ENCODE results near the gene YPEL4.

YPEL4 gene

GRCh38 chr11:57630171-57630570 is 19.5 kb downstream of the YPEL4 start:
- DNase-seq = no peak

DNA sequence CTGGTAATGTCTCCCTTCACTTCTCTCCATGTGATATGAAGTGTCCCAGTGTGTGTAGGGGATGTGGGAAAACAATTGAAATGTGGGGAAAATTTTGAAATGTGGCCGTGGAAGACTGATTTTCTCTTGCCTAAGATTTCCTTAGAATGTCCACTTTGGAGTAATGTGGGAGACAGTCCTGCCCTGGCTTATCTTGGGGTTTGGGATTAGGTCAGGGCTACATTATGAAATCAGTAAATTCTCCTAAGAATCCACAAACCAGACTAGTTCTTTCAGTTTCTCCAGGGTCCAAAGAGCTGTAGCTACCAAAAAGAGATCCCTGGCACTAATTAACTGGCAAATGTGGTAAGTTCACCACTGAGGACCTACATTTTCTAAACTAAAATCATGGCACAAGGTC is 22.8 kb downstream of the YPEL4 start:
- DNase-seq = no peak

DNA sequence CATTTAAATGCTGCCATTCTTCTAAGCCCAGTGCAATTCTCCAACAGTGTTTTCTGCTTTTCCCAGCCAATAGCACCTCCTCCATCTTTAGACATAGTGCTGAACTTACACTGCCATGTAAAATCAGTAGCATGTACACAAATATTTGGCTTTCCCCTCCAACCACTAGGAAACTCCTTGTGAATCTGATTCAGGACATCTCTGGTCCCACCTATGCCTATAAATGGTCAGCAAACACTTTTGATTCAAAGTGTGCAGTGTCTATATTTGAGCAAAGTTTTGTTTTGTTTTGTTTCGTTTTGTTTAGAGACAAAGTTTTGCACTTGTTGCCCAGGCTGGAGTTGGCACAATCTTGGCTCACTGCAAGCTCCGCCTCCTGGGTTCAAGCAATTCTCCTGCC is 24.8 kb downstream of the YPEL4 start:
- DNase-seq = no peak

GRCh38 chr11:57622263-57622662 is 27.4 kb downstream of the YPEL4 start:
- DNase-seq = no peak

- DNase-seq = no peak
These were observed 29.2 kb downstream of the YPEL4 start for GRCh38 chr11:57620467-57620866.

DNA sequence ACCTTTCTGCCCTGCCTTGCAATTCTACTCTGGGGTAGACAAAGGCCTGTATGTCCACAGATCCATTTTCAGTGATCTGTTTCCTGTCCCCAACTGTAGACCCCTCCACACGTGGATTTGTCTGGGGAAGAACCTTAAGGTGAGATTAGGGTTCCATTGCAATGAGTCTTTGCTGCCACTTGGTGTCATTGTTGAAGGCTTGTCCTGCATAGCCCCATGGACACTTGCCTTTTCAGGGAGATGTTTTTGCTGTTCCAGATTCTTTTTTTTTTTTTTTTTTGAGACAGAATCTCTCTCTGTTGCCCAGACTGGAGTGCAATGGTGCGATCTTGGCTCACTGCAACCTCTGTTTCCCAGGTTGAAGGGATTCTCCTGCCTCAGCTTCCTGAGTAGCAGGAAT is 30.4 kb downstream of the YPEL4 start:
- DNase-seq = no peak

- DNase-seq = no peak
These were observed 31.3 kb downstream of the YPEL4 start for GRCh38 chr11:57618438-57618837.

DNA sequence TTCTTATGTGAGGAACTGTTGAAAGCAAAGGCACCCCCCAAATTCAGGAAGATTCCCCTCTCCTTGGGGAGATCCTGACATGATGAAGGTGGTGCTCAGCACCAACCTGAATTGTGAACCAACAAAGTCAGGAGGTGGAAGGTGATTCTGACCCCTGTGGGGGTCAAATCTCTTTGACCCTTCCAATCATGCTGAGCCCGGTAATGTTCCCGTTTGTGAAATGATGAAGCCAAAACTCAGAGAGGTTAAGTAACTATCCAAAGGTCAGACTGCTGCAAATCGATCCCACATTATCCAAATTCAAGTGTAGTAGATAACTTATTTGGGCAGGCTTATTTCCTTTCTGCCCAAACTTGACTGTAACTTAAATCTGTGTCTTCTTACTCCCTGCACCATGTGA is 33.1 kb downstream of the YPEL4 start:
- DNase-seq = no peak

GRCh38 chr11:57615308-57615707 is 34.4 kb downstream of the YPEL4 start:
- no peak for DNase-seq

GRCh38 chr11:57614234-57614772 is 35.4 kb downstream of the YPEL4 start:
- no peak for DNase-seq

DNA sequence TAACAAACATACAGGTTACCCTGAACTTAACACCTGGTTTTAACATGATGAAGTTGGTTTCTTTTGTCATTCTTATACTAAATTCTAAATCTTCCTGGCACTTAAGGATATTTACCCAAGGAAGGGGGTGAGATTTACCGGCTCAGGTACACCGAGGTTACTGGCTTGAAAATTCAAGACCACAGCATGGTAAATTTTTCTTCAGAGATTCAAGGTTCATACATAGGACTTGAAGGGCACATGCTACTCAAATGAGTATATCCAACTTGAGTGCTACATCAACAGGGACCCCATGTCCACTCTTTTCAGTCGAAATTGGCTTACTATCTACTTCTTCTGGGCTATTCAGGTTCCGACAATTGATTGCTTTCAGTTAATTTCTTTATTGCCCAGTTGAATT is 39.5 kb downstream of the YPEL4 start:
- DNase-seq = no peak

DNA sequence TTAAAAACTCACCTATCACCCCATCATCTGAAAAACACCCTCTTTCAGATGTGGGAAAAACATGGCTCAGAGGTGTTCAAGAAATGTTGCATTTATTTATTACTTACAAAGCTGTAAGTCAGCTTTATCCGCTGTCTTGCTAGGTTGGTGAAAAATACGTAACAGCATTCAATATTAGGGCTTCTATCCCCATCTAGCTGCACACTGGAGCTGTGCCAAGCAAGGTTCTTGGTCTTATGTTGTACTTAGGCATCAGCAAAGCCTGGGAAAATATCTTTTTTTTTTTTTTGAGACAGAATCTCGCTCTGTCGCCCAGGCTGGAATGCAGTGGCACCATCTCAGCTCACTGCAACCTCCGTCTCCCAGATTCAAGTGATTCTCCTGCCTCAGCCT is 44.7 kb downstream of the YPEL4 start:
- DNase-seq = no peak

- DNase-seq = no peak
These were observed 45.2 kb downstream of the YPEL4 start for GRCh38 chr11:57604296-57605027.

- no peak for DNase-seq
These were observed 48.4 kb downstream of the YPEL4 start for GRCh38 chr11:57601297-57601696.

GRCh38 chr11:57599381-57599780 is 50.3 kb downstream of the YPEL4 start:
- DNase-seq = no peak

DNA sequence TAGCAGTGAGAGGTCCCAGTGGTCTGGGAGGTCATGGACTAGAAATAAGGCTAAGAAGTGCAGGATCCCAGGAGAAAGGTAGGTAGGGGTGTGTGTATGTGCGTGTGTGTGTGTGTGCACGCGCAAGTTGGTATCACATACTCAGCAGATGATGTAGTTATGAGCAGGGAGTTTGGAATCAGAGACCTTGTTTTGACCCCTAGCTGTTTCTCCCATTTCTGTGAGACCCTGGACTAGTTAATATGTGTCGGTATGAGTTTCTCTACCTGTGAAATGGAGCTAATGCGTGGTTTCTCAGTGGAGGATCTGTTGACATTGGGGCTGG is 50.9 kb downstream of the YPEL4 start:
- DNase-seq = no peak

GRCh38 chr11:57597916-57598830 is 51.5 kb downstream of the YPEL4 start:
- DNase-seq = no peak

DNA sequence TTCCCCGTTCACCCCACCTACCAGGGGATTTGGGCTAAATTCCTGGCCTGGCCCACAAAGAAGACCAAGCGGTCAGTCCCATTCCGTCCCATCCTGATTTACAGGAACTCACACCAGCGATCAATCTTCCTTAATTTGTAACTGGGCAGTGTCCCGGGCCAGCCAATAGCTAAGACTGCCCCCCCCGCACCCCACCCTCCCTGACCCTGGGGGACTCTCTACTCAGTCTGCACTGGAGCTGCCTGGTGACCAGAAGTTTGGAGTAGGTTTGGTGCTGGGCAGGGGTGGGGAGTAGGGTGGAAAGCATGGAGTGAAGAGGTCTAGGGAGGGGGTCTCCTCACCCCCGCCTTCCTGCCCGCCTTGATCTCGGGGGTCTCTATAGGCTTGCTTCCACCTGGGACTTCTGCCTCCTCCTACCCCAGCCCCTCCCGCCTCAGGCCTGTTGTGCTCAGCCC is 52.2 kb downstream of the YPEL4 start, which contains the start of gene SERPING1:
SERPING1 (plus strand) TSS at position 225 of the 455 bp plus-strand sequence. CDS start 586 bp downstream, outside the sequence.
- no peak for DNase-seq

- no peak for DNase-seq
These were observed 53.3 kb downstream of the YPEL4 start for GRCh38 chr11:57596266-57596885.
